ENCODE measurements around the gene UCHL5. TPM values are rescaled to one million over a fixed set of nuclear protein-coding genes. Genes with fewer than 3 reads are reported as not detected.
"Not testable (repeated sequence)": the region's sequence is repeated elsewhere in the genome, so short reads cannot be mapped to it uniquely, and the experiment has no call there.

UCHL5 gene
- total and polyA plus RNA-seq, 5 experiments from 2014 or later: 33.2 to 65.5 (median 52.7) TPM

- peaks cover 11 to 36% (median 33%) of the 10 kb centered on the region in 3 donors for H3K36me3 Mint-ChIP-seq
- POLR2A ChIA-PET: no interaction called here
- H3K27ac Mint-ChIP-seq: no peak overlapping the region
- H3K27me3 Mint-ChIP-seq: no peaks in the 10 kb centered on the region
- ATAC-seq: no peak
- peaks cover 0 to 2% (median 0%) of the 10 kb centered on the region in 4 donors for H3K4me1 Mint-ChIP-seq
- no peak for DNase-seq
- no peak overlapping the region for H3K4me3 Mint-ChIP-seq
- H3K9me3 Mint-ChIP-seq: peaks cover 0 to 12% (median 5%) of the 10 kb centered on the region in 9 donors
Measured at GRCh38 chr1:192993426-192994085, 65.6 kb downstream of the UCHL5 start.

GRCh38 chr1:192986748-192987334 is 72.3 kb downstream of the UCHL5 start:
- peaks cover 3 to 11% (median 5%) of the 10 kb centered on the region in 3 donors for H3K36me3 Mint-ChIP-seq
- POLR2A ChIA-PET, H3K4me3 Mint-ChIP-seq, ATAC-seq, H3K9me3 Mint-ChIP-seq, DNase-seq, H3K27ac Mint-ChIP-seq, H3K27me3 Mint-ChIP-seq, H3K4me1 Mint-ChIP-seq: not testable (repeated sequence)

- ATAC-seq: no peak
- Mint-ChIP-seq H3K4me3 (no peak overlapping the region), H3K9me3 (peaks cover 0 to 7% (median 0%) of the 10 kb centered on the region in 9 donors), H3K27ac (peak overlapping the region in 1 of 10 donors; percentile 30), H3K36me3 (peaks cover 3 to 11% (median 5%) of the 10 kb centered on the region in 3 donors), H3K27me3 (no peaks in the 10 kb centered on the region), H3K4me1 (peaks cover 0 to 2% (median 0%) of the 10 kb centered on the region in 4 donors)
- no peak for DNase-seq
- POLR2A ChIA-PET: no interaction called here
Measured at GRCh38 chr1:192986110-192986747, 72.9 kb downstream of the UCHL5 start.

- POLR2A ChIA-PET: no interaction called here
- Mint-ChIP-seq H3K9me3 (peaks cover 0 to 7% (median 0%) of the 10 kb centered on the region in 9 donors), H3K4me3 (no peak overlapping the region), H3K27me3 (no peaks in the 10 kb centered on the region), H3K36me3 (peaks cover 9 to 13% (median 12%) of the 10 kb centered on the region in 3 donors), H3K4me1 (peaks cover 0 to 2% (median 0%) of the 10 kb centered on the region in 4 donors), H3K27ac (no peak overlapping the region)
- no peak for DNase-seq
- no peak for ATAC-seq
Measured at GRCh38 chr1:192984080-192984479, 75.1 kb downstream of the UCHL5 start.

- ATAC-seq (no peak), DNase-seq (no peak)
- H3K4me1 Mint-ChIP-seq: peaks cover 0 to 2% (median 0%) of the 10 kb centered on the region in 4 donors
- peaks cover 9 to 18% (median 12%) of the 10 kb centered on the region in 3 donors for H3K36me3 Mint-ChIP-seq
- POLR2A ChIA-PET: no interaction called here
- no peaks in the 10 kb centered on the region for H3K27me3 Mint-ChIP-seq
- H3K27ac Mint-ChIP-seq: no peak overlapping the region
- H3K9me3 Mint-ChIP-seq: peaks cover 0 to 7% (median 0%) of the 10 kb centered on the region in 9 donors
- no peak overlapping the region for H3K4me3 Mint-ChIP-seq
Measured at GRCh38 chr1:192983349-192983980, 75.7 kb downstream of the UCHL5 start.

- POLR2A ChIA-PET: no interaction called here
- ATAC-seq: no peak
Measured at GRCh38 chr1:192980856-192981255, 78.3 kb downstream of the UCHL5 start.

GRCh38 chr1:192980334-192980733 is 78.8 kb downstream of the UCHL5 start:
- H3K27me3 Mint-ChIP-seq, POLR2A ChIA-PET, H3K9me3 Mint-ChIP-seq, ATAC-seq, H3K27ac Mint-ChIP-seq, H3K4me1 Mint-ChIP-seq, DNase-seq, H3K4me3 Mint-ChIP-seq: not testable (repeated sequence)
- H3K36me3 Mint-ChIP-seq: peaks cover under 1 to 17% (median 7%) of the 10 kb centered on the region in 3 donors

More at GRCh38 chr1:192980856-192981255, 78.3 kb downstream of the UCHL5 start:
- Mint-ChIP-seq H3K27me3 (no peaks in the 10 kb centered on the region), H3K27ac (no peak overlapping the region), H3K4me3 (no peak overlapping the region), H3K36me3 (peaks cover 4 to 17% (median 7%) of the 10 kb centered on the region in 3 donors), H3K4me1 (peaks cover 0 to 2% (median 0%) of the 10 kb centered on the region in 4 donors), H3K9me3 (peaks cover 0 to under 1% (median 0%) of the 10 kb centered on the region in 9 donors)
- DNase-seq: no peak

- no peak overlapping the region for H3K27ac Mint-ChIP-seq
- ATAC-seq: no peak
- no peak overlapping the region for H3K4me3 Mint-ChIP-seq
Measured at GRCh38 chr1:192979542-192979941, 79.6 kb downstream of the UCHL5 start.

GRCh38 chr1:192978195-192978710 is 80.9 kb downstream of the UCHL5 start:
- Mint-ChIP-seq H3K9me3 (no peaks in the 10 kb centered on the region), H3K4me1 (no peaks in the 10 kb centered on the region), H3K27ac (no peak overlapping the region), H3K36me3 (peaks cover 0 to 17% (median 7%) of the 10 kb centered on the region in 3 donors), H3K4me3 (no peak overlapping the region), H3K27me3 (no peaks in the 10 kb centered on the region)
- POLR2A ChIA-PET: no interaction called here
- DNase-seq: no peak
- no peak for ATAC-seq

More at GRCh38 chr1:192979542-192979941, 79.6 kb downstream of the UCHL5 start:
- POLR2A ChIA-PET: no interaction called here
- peaks cover 0 to 2% (median 0%) of the 10 kb centered on the region in 4 donors for H3K4me1 Mint-ChIP-seq
- peaks cover 0 to 17% (median 7%) of the 10 kb centered on the region in 3 donors for H3K36me3 Mint-ChIP-seq
- DNase-seq: no peak
- H3K9me3 Mint-ChIP-seq: no peaks in the 10 kb centered on the region
- no peaks in the 10 kb centered on the region for H3K27me3 Mint-ChIP-seq

- DNase-seq (no peak), ATAC-seq (no peak)
- H3K36me3 Mint-ChIP-seq: peaks cover 0 to 17% (median 7%) of the 10 kb centered on the region in 3 donors
- no peak overlapping the region for H3K4me3 Mint-ChIP-seq
- POLR2A ChIA-PET: no interaction called here
- no peaks in the 10 kb centered on the region for H3K9me3 Mint-ChIP-seq
- H3K27me3 Mint-ChIP-seq: no peaks in the 10 kb centered on the region
- H3K4me1 Mint-ChIP-seq: no peaks in the 10 kb centered on the region
- no peak overlapping the region for H3K27ac Mint-ChIP-seq
Measured at GRCh38 chr1:192977089-192977706, 82.0 kb downstream of the UCHL5 start.

GRCh38 chr1:192976576-192976975 is 82.6 kb downstream of the UCHL5 start:
- no peaks in the 10 kb centered on the region for H3K9me3 Mint-ChIP-seq
- H3K27me3 Mint-ChIP-seq: no peaks in the 10 kb centered on the region
- H3K27ac Mint-ChIP-seq: no peak overlapping the region
- no peak overlapping the region for H3K4me3 Mint-ChIP-seq
- ATAC-seq: no peak
- POLR2A ChIA-PET: no interaction called here
- peaks cover 0 to 17% (median 7%) of the 10 kb centered on the region in 3 donors for H3K36me3 Mint-ChIP-seq
- DNase-seq: no peak
- no peaks in the 10 kb centered on the region for H3K4me1 Mint-ChIP-seq

- Mint-ChIP-seq H3K4me3 (no peak overlapping the region), H3K9me3 (no peaks in the 10 kb centered on the region), H3K36me3 (peaks cover 0 to 11% (median 6%) of the 10 kb centered on the region in 3 donors), H3K4me1 (no peaks in the 10 kb centered on the region), H3K27ac (no peak overlapping the region), H3K27me3 (no peaks in the 10 kb centered on the region)
- ATAC-seq (no peak), DNase-seq (no peak)
- POLR2A ChIA-PET: no interaction called here
Measured at GRCh38 chr1:192974701-192975100, 84.5 kb downstream of the UCHL5 start.
